ENCODE results near the gene SYT7.

The SYT7 gene

DNA sequence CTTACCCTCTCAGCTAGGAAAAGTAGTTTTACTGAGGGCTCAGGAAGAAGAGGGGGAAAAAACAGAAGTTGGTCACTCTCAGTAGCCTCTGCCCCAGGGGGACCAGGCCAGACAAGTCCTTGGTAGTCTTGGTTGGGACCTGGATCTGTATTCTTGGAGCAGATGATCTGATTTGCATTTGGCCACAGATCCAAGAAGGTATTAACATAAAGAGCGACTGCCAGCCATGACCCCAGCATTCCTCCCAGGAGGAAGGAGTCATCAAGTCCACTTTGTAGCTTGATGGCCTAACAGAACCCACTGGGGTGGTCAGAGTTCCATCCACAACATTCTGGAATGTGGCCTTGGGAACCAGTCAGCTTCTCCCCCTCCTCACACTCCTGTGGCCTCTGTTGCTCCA, 78.4 kb downstream of the SYT7 start:
- in situ Hi-C loops (cut with MboI; ENCODE audit: low sequenced_read_pairs) = no loop called here

DNA sequence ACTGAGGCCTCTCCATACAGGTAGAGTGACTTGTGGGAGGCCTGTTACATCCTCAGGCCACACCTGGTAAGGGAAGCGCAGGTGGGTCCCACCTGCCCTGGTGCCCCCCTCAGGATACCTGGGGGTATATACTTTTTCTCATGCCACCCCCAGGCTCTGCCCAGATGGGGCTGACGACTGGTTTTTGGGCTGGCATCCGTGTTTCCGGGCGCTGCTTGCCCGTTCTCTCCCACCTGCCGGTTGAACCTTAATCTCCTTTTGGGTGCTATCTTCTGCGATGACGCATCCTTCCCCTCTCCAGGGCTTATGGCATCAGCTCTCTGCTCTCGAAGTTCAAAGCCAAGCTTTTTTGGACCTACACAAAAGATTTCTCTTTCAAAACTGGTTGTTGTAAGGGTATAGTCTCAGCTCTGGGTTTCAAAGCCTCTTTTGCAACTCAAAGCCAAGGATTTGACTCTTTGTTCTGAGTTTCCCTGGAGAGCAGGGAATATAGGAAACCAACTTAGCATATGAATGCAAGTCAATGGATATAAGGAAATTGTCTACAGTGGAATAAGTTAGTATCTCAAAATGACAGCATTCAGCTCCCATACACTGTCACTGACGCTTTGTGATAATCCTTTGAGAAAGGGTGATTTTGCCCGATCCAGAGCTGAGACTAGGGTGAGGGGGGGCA, 80.9 kb downstream of the SYT7 start:
- in situ Hi-C loops (cut with MboI; ENCODE audit: low sequenced_read_pairs) = no loop called here

DNA sequence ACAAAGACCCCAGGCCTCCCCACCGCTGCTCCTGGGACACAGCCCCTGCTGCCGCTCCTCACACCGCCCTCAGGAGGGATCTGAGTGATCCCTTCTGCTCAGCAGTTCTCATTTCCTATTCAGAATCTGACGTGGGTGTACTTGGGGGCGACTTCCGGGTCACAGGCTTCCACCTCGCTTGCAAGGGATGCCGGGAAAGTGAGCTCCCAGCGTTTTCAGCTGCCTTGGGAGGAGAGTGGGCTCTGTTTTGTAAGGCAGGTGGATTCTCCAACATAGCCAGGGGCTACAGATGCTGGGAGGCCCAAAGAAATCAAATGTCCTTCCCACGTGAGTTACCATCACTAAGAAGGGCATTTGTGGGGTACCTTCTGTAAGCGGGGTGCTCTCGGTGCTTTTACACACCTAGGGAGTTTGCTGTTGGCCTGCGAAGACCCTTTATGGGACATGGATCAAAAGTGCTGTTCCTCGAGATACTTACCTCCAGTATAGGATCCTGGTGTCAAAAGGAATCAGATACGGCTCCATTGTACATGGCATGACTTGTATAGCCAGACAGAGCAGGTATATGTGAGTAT, 82.0 kb downstream of the SYT7 start:
- in situ Hi-C loops (cut with MboI; ENCODE audit: low sequenced_read_pairs) = no loop called here

DNA sequence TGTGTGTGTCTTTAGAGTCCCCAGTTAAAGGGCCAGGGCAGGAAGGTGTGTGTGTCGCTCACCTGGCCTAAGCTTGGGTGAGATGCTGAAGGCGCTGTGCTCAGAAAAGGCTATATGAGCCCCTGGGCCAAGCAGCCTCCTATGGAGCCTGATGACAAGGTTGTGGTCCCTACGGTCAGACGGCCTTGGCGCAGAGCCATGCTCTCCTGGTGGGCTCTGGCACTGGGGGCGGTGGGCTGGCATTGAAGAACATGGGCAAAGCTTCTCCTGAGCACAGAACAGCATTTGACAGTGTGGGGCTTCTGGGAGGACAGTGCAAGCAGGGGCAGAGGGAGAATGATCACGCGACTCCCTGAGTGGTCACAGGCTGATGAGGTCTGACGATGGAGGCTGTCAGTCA, 83.0 kb downstream of the SYT7 start:
- in situ Hi-C loops (cut with MboI; ENCODE audit: low sequenced_read_pairs) = no loop called here

DNA sequence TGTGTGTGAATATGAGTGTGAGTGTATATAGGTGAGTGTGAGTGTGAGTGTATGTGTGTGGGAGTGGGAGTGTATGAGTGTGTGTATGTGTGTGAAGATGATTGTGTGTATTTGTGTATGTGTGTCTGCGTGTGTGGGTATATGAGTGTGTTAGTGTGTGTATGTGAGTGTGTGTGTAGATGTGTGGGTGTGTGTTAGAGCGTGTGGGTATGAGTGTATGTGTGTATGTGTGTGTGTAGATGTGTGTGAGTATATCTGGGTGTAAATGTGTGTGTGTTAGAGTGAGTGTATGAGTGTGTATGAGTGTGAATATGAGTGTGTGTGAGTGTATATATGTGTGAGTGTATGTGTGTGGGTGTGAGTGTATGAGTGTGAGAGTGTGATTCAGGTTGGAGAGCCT, 83.4 kb downstream of the SYT7 start:
- in situ Hi-C loops (cut with MboI; ENCODE audit: low sequenced_read_pairs) = no loop called here

DNA sequence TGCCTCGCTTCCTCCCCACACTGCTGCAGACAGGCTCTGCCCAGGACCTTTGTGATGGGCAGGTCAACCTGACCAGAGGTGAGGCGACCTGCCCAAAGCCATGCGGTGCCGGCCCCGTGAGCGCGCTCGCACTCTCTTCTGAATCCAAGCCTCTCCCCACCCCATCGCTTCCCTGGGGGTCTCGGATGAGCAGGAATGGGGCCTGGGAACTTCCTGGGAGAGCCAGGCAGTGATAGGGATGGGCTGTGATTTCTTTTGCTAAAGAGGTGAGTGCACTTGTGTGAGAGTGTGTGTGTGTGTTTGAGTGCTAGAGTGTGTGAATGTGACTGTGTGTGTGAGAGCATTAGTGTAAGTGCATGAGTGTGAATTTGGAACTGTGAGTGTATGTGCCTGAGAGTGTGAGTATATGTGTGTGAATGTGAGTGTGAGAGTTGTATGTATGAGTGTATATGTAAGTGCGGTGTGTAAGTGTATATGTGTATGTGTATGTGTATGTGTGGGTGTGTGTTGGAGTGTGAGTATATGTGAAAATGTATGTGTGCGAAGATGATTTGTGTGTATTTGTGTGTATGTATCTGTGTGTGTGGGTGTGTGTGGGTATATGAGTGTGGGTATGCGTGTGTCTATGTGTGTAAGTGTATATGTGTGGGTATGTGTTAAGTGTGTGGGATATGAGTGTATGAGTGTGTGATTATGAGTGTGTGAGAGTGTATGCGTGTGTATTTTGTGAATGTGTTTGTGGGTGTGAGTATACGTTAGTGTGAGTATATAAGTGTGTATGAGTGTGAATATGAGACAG, 84.1 kb downstream of the SYT7 start:
- in situ Hi-C loops (cut with MboI; ENCODE audit: low sequenced_read_pairs) = no loop called here

DNA sequence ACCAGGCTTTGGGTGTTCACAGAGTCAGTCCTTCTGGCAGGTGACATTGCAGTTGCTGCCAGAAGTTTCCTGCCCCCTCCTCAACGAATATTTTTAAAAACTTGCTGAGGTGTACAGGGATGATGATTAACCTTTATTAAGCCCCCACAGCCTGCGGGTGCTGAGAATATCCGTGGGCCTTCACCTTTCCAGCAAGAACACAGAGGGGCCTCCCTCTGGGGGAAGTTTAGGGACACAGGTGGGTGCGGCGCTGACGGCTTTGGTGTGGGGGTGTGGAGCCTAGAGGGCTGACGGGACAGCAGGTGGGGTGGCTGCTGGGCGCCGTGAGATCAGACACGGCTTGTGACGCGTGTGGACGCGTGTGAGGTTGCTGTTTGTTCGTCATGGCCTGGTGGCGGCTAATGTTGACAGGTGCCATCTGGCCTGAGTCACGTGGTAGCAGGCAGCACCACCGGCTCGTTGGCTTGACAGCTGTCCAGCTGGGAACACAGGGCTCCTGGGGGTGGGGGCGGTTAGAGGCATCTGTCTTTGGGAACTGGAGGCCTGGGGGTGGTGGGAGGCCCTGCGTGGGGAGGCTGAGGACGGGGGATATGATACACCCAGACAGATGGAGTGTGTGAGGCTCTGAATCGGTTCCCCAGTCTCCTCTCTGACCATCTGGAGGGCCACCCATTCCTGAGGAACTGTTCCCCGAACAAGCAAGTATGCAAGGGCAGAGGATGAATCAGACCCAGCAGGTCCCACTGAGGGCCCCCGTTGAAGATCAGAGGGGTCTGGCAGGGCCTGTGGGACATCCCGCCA, 84.9 kb downstream of the SYT7 start:
- in situ Hi-C loops (cut with MboI; ENCODE audit: low sequenced_read_pairs) = no loop called here

DNA sequence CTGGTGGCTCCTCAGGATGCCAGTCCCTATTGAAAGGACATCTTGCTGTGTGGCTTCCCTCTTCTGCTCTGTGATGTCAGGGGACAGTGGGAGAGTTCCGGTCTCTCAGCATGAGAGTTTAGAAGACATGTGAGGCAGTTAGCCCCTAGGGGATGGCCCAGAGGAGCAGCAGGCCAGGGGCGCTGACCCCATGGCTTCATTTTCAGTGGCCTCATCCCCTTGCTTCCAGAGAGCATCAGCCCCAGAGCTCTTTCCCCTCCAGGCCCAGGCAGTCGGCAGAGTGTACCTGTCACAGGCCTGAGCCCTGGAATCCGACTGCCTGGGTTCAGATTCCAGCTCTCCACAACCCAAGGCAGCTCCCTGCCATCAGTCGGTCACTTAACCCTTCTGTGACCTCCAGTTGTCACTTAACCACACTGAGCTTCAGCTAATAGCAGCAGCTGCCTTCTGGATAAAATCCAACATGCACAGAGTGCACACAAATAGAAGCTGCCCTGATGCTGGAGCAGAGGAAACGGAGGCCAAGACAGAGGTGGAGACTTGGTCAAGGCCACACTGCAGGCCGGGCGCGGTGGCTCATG, 86.4 kb downstream of the SYT7 start:
- in situ Hi-C loops (cut with MboI; ENCODE audit: low sequenced_read_pairs) = no loop called here

DNA sequence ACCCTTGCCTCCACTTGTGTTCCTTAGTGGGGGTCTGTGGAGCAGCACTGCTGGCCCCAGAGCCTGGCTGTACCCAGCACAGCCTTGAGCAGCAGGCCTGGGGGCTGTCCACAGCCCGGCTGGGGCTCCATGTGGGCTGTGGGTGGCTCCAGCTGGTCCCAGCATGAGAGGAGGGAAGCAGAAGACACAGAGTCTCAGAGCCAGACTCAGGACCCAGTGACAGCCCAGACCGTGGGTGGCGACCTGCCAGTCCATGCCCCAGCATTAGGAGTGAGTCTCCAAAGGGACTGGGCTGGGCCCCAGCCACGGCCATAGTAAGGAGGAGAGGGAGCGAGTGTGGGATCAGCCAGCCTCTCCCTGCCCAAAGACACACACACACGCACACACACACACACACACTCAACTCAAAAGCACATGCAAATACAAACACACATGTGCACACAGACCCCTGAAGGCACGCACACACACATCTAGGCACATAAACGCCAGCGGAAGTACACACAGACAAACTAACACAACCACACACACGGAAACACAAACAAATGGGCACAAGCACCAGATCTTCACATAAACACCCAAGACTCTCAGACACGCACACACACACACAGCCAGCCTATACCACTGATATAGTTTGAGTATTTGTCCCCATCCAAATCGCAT, 89.0 kb downstream of the SYT7 start:
- in situ Hi-C loops (cut with MboI; ENCODE audit: low sequenced_read_pairs) = no loop called here

DNA sequence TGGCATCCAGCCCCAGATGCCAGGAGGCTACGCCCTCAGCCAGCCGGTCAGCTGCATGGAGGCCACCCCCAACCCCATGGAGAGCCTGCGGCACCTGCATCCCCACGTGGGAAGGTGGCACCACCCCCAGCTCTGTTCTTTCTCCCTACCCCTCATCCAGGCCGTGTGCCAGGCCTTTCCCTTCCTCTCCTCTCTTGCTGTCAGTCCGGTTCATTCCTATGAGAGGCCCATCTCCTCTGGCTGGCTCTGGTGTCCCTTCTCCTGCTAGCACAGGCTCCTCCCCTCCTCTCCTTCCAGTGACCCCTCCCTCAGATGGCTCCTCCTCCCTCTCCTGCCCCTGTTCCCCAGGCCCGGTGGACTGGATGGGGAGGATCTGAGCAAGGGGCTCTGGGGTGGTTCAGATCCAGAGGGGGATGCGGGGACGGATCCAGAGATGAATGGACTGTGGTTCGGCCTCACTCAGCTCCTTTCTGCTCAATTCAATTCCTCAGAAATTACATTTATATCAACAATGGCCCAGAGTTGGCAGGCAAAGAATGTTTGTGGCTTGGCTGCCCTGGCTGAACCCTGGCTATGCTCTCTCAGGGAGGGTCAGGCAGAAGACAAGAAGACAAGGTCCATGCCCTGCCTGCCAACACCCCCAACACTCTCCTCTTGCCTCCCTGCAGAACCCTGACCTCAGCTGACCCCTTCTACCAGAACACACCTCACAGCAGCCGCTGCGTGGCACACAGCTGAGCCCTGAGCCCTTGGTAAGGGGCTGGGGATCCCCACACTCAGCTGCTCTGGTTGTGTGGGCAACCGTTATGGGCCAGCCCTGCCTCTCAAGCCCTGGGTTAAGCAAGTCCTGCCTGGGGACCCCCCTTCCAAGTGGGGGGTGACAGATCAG, 90.8 kb downstream of the SYT7 start:
- in situ Hi-C loops (cut with MboI; ENCODE audit: low sequenced_read_pairs) = no loop called here

DNA sequence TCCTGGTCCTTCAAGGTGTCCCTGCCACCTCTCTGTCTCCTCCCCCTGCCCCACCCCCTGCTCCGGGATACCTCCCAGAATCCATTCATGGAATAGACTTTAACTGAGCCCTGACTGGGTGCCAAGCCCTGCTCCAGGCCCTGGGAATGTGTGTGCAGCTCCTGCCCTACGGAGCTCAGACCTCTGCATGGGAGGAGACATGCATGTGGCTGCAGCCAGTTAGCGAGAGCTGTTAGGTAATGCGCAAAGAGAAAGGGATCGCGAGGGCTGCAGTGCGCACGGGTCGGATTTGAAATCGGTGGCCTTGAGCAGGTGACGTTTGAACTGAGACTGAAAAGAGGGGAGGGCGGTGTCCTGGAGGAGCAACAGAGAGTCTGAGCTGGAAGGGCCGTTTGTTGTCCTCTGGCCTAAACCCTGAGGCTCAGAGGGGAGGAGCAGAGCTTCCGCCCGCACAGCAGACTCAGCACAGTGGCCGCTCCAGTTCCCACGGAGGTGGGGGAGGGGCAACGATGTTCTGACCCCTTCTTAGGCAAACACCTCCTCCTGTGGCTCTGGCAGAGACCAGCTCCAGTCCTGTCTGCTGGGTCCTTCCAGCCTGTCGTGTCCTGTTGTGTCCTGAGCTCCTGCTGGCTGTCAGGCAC, 92.1 kb downstream of the SYT7 start:
- in situ Hi-C loops (cut with MboI; ENCODE audit: low sequenced_read_pairs) = no loop called here

DNA sequence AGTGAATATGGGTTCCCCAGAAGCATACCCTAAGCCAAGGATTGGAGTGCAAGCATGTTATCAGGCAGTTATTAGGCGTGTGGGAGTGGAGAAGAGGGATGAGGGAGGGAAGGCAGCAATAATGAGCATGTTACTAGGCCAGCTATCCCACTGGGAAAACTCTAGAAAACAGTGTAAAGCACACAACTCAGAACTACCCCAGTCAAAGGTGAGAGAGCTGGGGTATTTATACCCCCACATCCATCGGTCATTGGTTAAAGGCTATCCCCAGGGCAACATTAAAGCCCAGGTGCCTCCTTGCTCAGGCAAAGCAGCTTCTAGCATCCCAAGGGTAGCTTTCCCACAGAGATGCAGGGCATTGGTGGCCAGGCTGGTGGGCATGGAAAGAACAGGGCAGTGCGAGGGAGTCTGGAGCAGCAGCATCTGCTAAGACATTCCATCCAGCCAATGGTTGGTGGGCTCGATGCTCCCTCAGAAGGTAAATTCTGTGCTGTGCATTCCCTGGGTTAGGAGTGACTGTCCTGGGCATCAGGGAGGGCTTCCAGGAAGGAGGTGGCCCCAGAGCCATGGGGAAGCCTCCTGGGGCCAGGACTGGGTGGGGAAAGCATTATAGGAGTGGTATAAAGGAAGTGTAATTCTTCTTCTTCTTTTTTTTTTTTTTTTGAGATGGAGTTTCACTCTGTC, 93.4 kb downstream of the SYT7 start:
- in situ Hi-C loops (cut with MboI; ENCODE audit: low sequenced_read_pairs) = no loop called here

DNA sequence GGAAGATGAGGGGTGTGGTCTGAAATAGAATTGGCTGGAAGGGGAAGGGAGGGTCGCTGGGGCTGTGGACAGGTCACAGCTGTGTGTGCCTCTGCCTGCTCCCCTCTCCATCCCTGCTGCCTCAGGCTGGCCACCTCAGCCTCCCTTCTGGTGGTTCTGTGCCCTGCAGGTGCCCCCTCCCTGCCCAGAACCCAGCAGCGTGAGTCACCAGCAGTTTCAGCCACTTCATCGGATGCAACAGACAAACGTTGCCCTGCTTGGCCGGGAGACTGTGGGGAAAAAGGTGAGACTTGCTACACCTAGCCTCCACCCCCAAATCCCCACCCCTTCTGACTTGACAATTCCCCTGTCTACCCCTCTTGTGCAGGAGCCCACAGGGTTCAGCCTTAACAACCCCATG, 94.1 kb downstream of the SYT7 start:
- in situ Hi-C loops (cut with MboI; ENCODE audit: low sequenced_read_pairs) = no loop called here

DNA sequence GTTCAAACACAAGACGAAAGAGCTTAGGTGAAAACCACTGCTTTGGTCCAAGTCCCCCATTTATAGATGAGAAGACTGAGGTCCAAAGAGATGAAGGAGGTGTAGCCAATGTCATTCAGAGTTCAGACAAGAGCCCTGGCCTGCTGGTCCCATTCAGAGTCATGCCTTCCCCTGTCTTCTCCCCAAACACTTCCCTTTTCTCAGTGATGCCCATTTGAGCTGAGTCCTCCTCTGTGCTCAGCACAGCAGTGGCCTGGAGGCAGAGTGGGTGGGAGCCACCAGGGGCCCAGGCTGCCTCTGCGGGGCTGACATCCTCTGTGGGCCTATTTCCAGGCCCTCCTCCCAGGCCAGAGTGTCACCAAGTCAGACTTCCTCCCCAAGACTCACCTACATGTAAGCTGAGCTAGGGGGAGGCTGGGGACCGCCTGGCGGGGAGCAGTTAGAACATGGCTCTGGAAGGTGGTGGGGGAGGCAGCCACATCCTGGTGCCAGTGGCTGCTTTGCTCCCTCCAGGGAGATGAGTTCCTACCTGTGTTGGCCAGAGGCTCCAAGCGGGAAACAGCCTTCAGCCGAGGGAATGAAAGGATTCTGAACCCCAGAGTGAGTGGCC, 94.8 kb downstream of the SYT7 start:
- in situ Hi-C loops (cut with MboI; ENCODE audit: low sequenced_read_pairs) = no loop called here

DNA sequence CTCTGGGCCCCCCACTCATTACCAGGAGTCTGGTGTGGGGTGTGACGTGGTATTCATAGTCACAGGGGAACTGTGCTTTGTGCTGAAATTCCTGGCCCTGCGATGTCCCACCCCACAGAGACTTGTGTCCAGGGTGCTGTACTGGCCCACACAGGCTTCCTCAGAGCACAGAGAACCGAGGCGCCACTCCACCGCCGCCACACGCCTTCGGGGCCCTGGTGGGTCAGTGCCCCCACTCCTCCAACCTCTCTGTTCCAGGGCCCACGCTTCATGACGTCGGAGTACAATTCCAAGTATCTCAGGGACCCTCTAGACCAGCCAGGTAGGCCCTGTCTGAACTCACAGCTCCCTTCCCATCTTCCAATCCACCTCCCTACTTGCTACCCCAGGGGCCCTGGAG, 95.8 kb downstream of the SYT7 start:
- in situ Hi-C loops (cut with MboI; ENCODE audit: low sequenced_read_pairs) = no loop called here

DNA sequence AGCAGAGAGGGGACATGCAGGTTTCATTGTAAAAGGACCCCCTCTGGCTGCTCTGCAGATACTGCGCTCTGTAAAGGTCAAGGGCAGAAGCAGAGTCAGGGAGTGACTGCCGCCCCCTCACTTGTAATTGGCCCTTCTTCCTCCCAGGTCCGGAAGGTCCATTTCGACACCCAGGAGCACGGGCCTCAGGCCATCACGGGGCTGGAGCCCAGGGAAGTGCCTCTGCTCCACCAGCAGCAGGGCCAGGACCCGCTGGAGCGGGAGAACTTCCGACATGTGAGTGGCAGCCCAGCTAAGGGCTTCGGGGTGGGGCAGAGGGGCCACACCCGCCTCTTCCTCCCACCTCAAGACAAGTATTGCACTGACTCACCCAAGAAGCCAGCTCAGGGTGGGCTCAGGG, 96.3 kb downstream of the SYT7 start:
- in situ Hi-C loops (cut with MboI; ENCODE audit: low sequenced_read_pairs) = no loop called here

DNA sequence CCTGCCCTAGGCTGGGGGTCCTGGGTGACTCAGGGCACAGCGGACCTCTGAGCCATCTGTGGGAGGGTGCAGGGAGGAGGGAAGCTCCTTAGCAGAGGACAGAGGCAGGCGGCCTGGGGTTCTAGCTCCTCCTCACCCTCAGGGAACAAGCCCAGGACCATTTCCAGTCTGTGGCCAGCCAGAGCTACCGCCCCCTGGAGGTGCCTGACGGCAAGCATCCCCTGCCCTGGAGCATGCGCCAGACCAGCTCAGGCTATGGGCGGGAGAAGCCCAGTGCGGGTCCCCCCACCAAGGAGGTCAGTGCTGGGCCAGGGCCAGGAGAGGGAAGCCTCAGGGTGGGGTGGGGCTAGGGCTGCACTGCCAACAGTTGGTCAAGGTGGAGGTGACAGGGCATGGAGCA, 98.4 kb downstream of the SYT7 start:
- in situ Hi-C loops (cut with MboI; ENCODE audit: low sequenced_read_pairs) = no loop called here

DNA sequence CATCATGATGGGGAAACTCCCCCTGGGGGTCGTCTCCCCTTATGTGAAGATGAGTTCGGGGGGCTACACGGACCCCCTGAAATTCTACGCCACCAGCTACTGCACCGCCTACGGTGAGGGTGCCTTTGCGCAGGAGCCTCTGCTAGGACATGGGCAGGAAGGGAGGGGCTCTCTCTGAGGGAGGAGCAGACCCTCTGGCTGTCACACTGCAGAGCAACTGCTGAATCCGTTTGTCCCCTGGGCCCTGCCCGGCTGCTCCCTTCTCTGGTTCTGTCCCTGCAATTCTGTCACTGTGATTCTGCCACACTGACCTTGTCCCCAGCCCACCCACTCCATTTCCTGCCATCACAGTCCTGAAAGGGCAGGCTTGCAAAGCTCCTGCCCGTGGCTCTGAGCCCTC, 99.1 kb downstream of the SYT7 start:
- in situ Hi-C loops (cut with MboI; ENCODE audit: low sequenced_read_pairs) = no loop called here

All from HL-60/S4 (cell line).